Measurements from ENCODE around the gene CLCN6. TPM values are rescaled to one million over a fixed set of nuclear protein-coding genes. Genes with fewer than 3 reads are reported as not detected.
A peak's percentile ranks its signal among the peaks of the same experiment; 100 is the strongest.

Gene CLCN6
- total RNA-seq, 2 donors from 2014 or later, result 27.5 to 31.5 TPM

GRCh38 chr1:11806307-11806936, 431 bp downstream of the CLCN6 start:
- H3K27ac ChIP-seq, result peak overlapping the region; percentile 80 to 99
- TF ChIP-seq CTCF (IDR thresholded peaks at IDR 0.05), result no peak
- no peaks in the 10 kb centered on the region for H3K9me3 ChIP-seq
- H3K36me3 ChIP-seq, result peaks cover 4% of the 10 kb centered on the region
- ATAC-seq (ENCODE audit: insufficient number of reproducible peaks, low FRiP score, low read depth) (no peak), DNase-seq (ENCODE audit: low spot score) (no peak)
- no peaks in the 10 kb centered on the region for H3K27me3 ChIP-seq (replicated peaks; ENCODE audit: insufficient read depth)
- H3K4me3 ChIP-seq, result peak overlapping the region; percentile 83
- peaks cover 30 to 56% of the 10 kb centered on the region in 2 donors for H3K4me1 ChIP-seq (ENCODE audit: control insufficient read depth in 1 of 2, low read depth in 2 of 2)

GRCh38 chr1:11807133-11807532, 1.1 kb downstream of the CLCN6 start:
- H3K4me3 ChIP-seq, result peak overlapping the region; percentile 83
- H3K4me1 ChIP-seq (ENCODE audit: control insufficient read depth in 1 of 2, low read depth in 2 of 2), result peaks cover 29 to 49% of the 10 kb centered on the region in 2 donors
- H3K27ac ChIP-seq, result peak overlapping the region; percentile 80 to 99
- H3K27me3 ChIP-seq (replicated peaks; ENCODE audit: insufficient read depth), result no peaks in the 10 kb centered on the region
- no peaks in the 10 kb centered on the region for H3K9me3 ChIP-seq
- peaks cover 9% of the 10 kb centered on the region for H3K36me3 ChIP-seq
- ATAC-seq (ENCODE audit: insufficient number of reproducible peaks, low FRiP score, low read depth), result no peak
- no peak for TF ChIP-seq CTCF (IDR thresholded peaks at IDR 0.05)
- no peak for DNase-seq (ENCODE audit: low spot score)

GRCh38 chr1:11813021-11813420, 7.0 kb downstream of the CLCN6 start:
- Histone ChIP-seq H3K4me1 (ENCODE audit: control insufficient read depth in 1 of 2, low read depth in 2 of 2) (peaks cover 0 to 7% of the 10 kb centered on the region in 2 donors), H3K27ac (no peak overlapping the region), H3K4me3 (no peak overlapping the region), H3K9me3 (no peaks in the 10 kb centered on the region), H3K36me3 (peaks cover 39% of the 10 kb centered on the region), H3K27me3 (replicated peaks; ENCODE audit: insufficient read depth) (no peaks in the 10 kb centered on the region)
- ATAC-seq (ENCODE audit: insufficient number of reproducible peaks, low FRiP score, low read depth), result no peak
- DNase-seq (ENCODE audit: low spot score), result no peak
- TF ChIP-seq CTCF (IDR thresholded peaks at IDR 0.05), result no peak

- TF ChIP-seq CTCF (IDR thresholded peaks at IDR 0.05), result no peak
- Histone ChIP-seq H3K27ac (no peak overlapping the region), H3K4me1 (ENCODE audit: control insufficient read depth in 1 of 2, low read depth in 2 of 2) (no peaks in the 10 kb centered on the region), H3K27me3 (replicated peaks; ENCODE audit: insufficient read depth) (no peaks in the 10 kb centered on the region), H3K36me3 (peaks cover 36% of the 10 kb centered on the region), H3K9me3 (no peaks in the 10 kb centered on the region), H3K4me3 (no peak overlapping the region)
- ATAC-seq (ENCODE audit: insufficient number of reproducible peaks, low FRiP score, low read depth), result no peak
- no peak for DNase-seq (ENCODE audit: low spot score)
Observed at GRCh38 chr1:11817192-11817591, 11.2 kb downstream of the CLCN6 start.

GRCh38 chr1:11822091-11822490, 16.1 kb downstream of the CLCN6 start:
- no peak overlapping the region for H3K27ac ChIP-seq
- H3K4me1 ChIP-seq (ENCODE audit: control insufficient read depth in 1 of 2, low read depth in 2 of 2), result no peaks in the 10 kb centered on the region
- ATAC-seq (ENCODE audit: insufficient number of reproducible peaks, low FRiP score, low read depth) (no peak), DNase-seq (ENCODE audit: low spot score) (no peak)
- no peaks in the 10 kb centered on the region for H3K27me3 ChIP-seq (replicated peaks; ENCODE audit: insufficient read depth)
- H3K9me3 ChIP-seq, result no peaks in the 10 kb centered on the region
- peaks cover 38% of the 10 kb centered on the region for H3K36me3 ChIP-seq
- no peak for TF ChIP-seq CTCF (IDR thresholded peaks at IDR 0.05)
- no peak overlapping the region for H3K4me3 ChIP-seq

All from thoracic aorta (tissue), 2 donors.